ENCODE results near the gene ACOX3. TPM values are rescaled to one million over a fixed set of nuclear protein-coding genes. Genes with fewer than 3 reads are reported as not detected.

The ACOX3 gene
- total RNA-seq, 1 donor from 2014 or later = 23.8 TPM

- Mint-ChIP-seq H3K27ac (ENCODE audit: unreplicated experiment) (no peak overlapping the region), H3K4me3 (ENCODE audit: unreplicated experiment) (no peak overlapping the region), H3K4me1 (ENCODE audit: low read depth, unreplicated experiment) (peaks cover 25% of the 10 kb centered on the region), H3K27me3 (ENCODE audit: unreplicated experiment) (peaks cover 11% of the 10 kb centered on the region), H3K9me3 (ENCODE audit: unreplicated experiment) (peaks cover 7% of the 10 kb centered on the region), H3K36me3 (ENCODE audit: unreplicated experiment) (peaks cover 16% of the 10 kb centered on the region)
- no peak for DNase-seq
- TF ChIP-seq, protein P1, sequence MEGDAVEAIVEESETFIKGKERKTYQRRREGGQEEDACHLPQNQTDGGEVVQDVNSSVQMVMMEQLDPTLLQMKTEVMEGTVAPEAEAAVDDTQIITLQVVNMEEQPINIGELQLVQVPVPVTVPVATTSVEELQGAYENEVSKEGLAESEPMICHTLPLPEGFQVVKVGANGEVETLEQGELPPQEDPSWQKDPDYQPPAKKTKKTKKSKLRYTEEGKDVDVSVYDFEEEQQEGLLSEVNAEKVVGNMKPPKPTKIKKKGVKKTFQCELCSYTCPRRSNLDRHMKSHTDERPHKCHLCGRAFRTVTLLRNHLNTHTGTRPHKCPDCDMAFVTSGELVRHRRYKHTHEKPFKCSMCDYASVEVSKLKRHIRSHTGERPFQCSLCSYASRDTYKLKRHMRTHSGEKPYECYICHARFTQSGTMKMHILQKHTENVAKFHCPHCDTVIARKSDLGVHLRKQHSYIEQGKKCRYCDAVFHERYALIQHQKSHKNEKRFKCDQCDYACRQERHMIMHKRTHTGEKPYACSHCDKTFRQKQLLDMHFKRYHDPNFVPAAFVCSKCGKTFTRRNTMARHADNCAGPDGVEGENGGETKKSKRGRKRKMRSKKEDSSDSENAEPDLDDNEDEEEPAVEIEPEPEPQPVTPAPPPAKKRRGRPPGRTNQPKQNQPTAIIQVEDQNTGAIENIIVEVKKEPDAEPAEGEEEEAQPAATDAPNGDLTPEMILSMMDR (IDR thresholded peaks at IDR 0.05; ENCODE audit: partially characterized antibody, unreplicated experiment) = no peak
These were observed 26.1 kb downstream of the ACOX3 start for GRCh38 chr4:8414377-8414776.

DNA sequence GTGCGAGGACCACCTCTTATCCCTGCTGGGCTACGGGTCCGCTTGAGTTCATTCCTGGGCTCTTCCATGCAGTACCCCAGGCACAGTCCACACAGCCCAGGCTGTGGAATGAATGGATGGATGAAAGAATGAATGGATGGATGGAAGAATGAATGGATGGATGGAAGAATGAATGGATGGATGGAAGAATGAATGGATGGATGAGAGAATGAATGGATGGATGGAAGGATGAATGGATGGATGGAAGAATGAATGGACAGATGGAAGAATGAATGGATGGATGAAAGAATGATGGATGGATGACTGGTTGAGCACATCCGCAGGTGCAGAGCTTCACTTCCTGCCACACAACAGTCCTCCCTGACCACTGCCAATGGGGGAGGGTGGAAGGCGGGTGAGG is 28.2 kb downstream of the ACOX3 start:
- peaks cover 7% of the 10 kb centered on the region for H3K9me3 Mint-ChIP-seq (ENCODE audit: unreplicated experiment)
- H3K36me3 Mint-ChIP-seq (ENCODE audit: unreplicated experiment) = peaks cover 16% of the 10 kb centered on the region
- H3K4me3 Mint-ChIP-seq (ENCODE audit: unreplicated experiment) = no peak overlapping the region
- H3K27ac Mint-ChIP-seq (ENCODE audit: unreplicated experiment) = no peak overlapping the region
- H3K27me3 Mint-ChIP-seq (ENCODE audit: unreplicated experiment) = peaks cover 11% of the 10 kb centered on the region
- H3K4me1 Mint-ChIP-seq (ENCODE audit: low read depth, unreplicated experiment) = peaks cover 30% of the 10 kb centered on the region
- TF ChIP-seq, protein P1 (IDR thresholded peaks at IDR 0.05; ENCODE audit: partially characterized antibody, unreplicated experiment) = no peak
- DNase-seq = no peak

- TF ChIP-seq, protein P1 (IDR thresholded peaks at IDR 0.05; ENCODE audit: partially characterized antibody, unreplicated experiment) = no peak
- Mint-ChIP-seq H3K27me3 (ENCODE audit: unreplicated experiment) (peaks cover 11% of the 10 kb centered on the region), H3K9me3 (ENCODE audit: unreplicated experiment) (peaks cover 7% of the 10 kb centered on the region), H3K36me3 (ENCODE audit: unreplicated experiment) (peaks cover 16% of the 10 kb centered on the region), H3K27ac (ENCODE audit: unreplicated experiment) (peak overlapping the region; percentile 93), H3K4me1 (ENCODE audit: low read depth, unreplicated experiment) (peaks cover 28% of the 10 kb centered on the region), H3K4me3 (ENCODE audit: unreplicated experiment) (peak overlapping the region; percentile 3)
- DNase-seq = no peak
These were observed 29.0 kb downstream of the ACOX3 start for GRCh38 chr4:8411351-8412180.

DNA sequence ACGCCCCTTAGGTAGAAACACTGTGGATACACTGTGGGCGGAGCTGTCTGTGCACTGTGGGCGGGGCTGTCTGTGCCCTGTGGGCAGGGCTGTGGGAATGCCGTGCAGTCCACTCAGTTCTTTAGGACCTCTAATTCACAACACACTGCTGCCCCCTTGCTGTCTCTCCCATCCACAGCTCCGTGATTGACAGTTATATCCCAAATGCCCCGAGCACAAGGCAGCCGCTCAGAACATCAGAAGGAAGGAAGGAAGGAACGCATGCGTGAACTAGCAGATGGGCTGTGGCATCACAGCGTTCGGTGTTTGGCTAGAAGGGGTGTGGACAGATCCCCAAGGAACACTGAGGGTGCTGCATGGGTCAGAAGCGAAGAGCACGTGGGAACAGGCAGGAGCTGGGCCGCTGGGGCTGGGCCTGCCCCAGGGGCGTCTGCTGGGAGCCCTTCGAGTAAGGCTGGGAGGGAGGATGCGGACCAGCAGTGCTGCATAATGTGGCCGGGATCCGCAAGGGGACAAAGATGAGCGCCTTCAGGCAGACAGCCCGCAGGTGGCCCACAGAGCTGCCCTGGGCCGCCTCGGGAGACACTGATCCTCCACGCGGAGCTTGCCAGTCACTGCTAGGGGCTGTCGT is 29.8 kb downstream of the ACOX3 start:
- TF ChIP-seq, protein P1 (IDR thresholded peaks at IDR 0.05; ENCODE audit: partially characterized antibody, unreplicated experiment) = peak; percentile 63
- peak overlapping the region; percentile 93 for H3K27ac Mint-ChIP-seq (ENCODE audit: unreplicated experiment)
- H3K4me3 Mint-ChIP-seq (ENCODE audit: unreplicated experiment) = peak overlapping the region; percentile 63
- H3K4me1 Mint-ChIP-seq (ENCODE audit: low read depth, unreplicated experiment) = peaks cover 26% of the 10 kb centered on the region
- H3K36me3 Mint-ChIP-seq (ENCODE audit: unreplicated experiment) = peaks cover 24% of the 10 kb centered on the region
- DNase-seq = peak; percentile 89
- peaks cover 9% of the 10 kb centered on the region for H3K9me3 Mint-ChIP-seq (ENCODE audit: unreplicated experiment)
- H3K27me3 Mint-ChIP-seq (ENCODE audit: unreplicated experiment) = peaks cover 8% of the 10 kb centered on the region

Measured in glutamatergic neuron (in vitro differentiated cells).